HepG2 (cell line): ENCODE data around the gene TOMM20. TPM values are rescaled to one million over a fixed set of nuclear protein-coding genes. Genes with fewer than 3 reads are reported as not detected.

Experiments used
- AKNA ChIP-seq: sonication (generic); formaldehyde crosslinking; IDR thresholded peaks from 2 replicates; pipeline ENCODE4 v1.4.0; 2020; ENCODE audit warnings: missing genetic modification reagents, borderline replicate concordance
- CEBPG ChIP-seq: IDR thresholded peaks from 2 replicates; pipeline ENCODE4 v1.6.1; 2016
- EP300 ChIP-seq, 3 experiments: sonication (generic) in 1 of 3; formaldehyde crosslinking in 1 of 3; IDR thresholded peaks; 2 replicates each; pipeline versions ENCODE4 v1.5.1 to v1.6.1; 2011 to 2020; ENCODE audit warnings: low read depth in 2 of 3, low read length in 2 of 3, borderline replicate concordance in 1 of 3, improper control_type of control experiment in 1 of 3, mild to moderate bottlenecking in 1 of 3, missing genetic modification reagents in 1 of 3, moderate library complexity in 1 of 3
- HIC2 ChIP-seq: sonication (generic); formaldehyde crosslinking; IDR thresholded peaks from 2 replicates; pipeline ENCODE4 v1.9.0; 2022; ENCODE audit warnings: low read depth, missing genetic modification reagents
- PATZ1 ChIP-seq: sonication (generic); formaldehyde crosslinking; IDR thresholded peaks from 2 replicates; pipeline ENCODE4 v1.4.0; 2020; ENCODE audit warnings: missing genetic modification reagents
- SOX6 ChIP-seq, 2 experiments: fragments of 450-650 bp in 1 of 2; sonication (generic) in 1 of 2; formaldehyde crosslinking in 1 of 2; IDR thresholded peaks; 2 replicates each; pipeline versions ENCODE4 v1.4.0 to v1.6.1; 2017 to 2020; ENCODE audit warnings: antibody characterized with exemption in 1 of 2, mild to moderate bottlenecking in 1 of 2, missing genetic modification reagents in 1 of 2
- TARDBP ChIP-seq: sonication (generic); formaldehyde crosslinking; IDR thresholded peaks from 2 replicates; pipeline ENCODE4 v1.8.0; 2022; ENCODE audit warnings: mild to moderate bottlenecking, missing genetic modification reagents
- polyA plus RNA-seq, 8 experiments: library from polyadenylated mRNA; depleted of rRNA in 3 of 8; stranded (reverse) in 7 of 8; unstranded in 1 of 8; fragments of >200 nt; fragmentation: Illumina TruSeq in 4 of 8; extraction: Trizol in 4 of 8; gene quantifications; 2 replicates each; pipeline versions ENCODE4 v1.2.1 to v1.2.3, GENCODE V29; 2011 to 2016; ENCODE audit warnings: low read depth in 4 of 8, missing spikeins in 1 of 8, mixed read lengths in 1 of 8; ENCODE audit not compliant: insufficient read depth in 1 of 8
- total RNA-seq, 5 experiments: library from RNA; depleted of rRNA; stranded (reverse); fragments of >200 nt; fragmentation: Illumina TruSeq; extraction: Trizol; gene quantifications; 2 replicates each; pipeline ENCODE4 v1.2.3, GENCODE V29; 2016; ENCODE audit warnings: low read depth in 1 of 5
- TF ChIP-seq, protein P1 (sequence below), 2 experiments: sonication (generic) in 1 of 2; formaldehyde crosslinking in 1 of 2; IDR thresholded peaks; 2 replicates each; pipeline versions ENCODE4 v1.4.0 to v1.6.1; 2016 to 2020; ENCODE audit warnings: borderline replicate concordance in 1 of 2, low read depth in 1 of 2, mild to moderate bottlenecking in 1 of 2, missing genetic modification reagents in 1 of 2
- TF ChIP-seq, protein P2 (sequence below): sonication (generic); formaldehyde crosslinking; IDR thresholded peaks from 2 replicates; pipeline ENCODE4 v1.4.0; 2020; ENCODE audit warnings: missing genetic modification reagents

Gene TOMM20
- total and polyA plus RNA-seq, 2 of the 13 experiments (the other 11 are each of a cell fraction or from before 2014, with no cell fraction given) = 153 to 376 TPM

DNA sequence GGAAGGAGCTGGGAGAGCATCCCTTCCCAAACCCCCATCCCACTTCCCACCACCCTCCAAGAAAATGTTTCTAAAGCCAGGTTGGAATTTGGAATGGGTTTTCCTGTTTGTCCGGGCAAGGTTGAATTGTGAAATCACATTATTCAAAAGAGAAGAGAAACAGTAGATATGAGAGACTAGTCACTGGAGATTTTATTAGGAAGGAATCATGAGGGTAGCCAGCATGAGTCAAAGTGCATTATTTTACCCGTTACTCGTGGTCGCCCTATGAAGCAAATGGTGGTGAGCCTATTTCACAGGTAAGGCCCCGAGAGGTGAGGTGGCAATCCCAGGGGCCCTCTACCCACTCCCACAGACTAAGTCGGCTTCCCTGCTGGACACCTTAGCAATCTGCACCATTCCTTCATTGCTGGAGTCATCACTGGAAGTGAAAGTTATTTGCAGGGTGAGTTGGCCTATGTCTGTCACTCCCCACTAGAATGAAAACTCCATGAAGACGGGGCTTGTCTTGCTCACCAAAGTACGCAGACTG is 52.8 kb downstream of the TOMM20 start (continued):
- 0 out of 2 replicates have a peak, but pooled peaks have one; percentile 32 for TF ChIP-seq AKNA
- TF ChIP-seq, protein P1, sequence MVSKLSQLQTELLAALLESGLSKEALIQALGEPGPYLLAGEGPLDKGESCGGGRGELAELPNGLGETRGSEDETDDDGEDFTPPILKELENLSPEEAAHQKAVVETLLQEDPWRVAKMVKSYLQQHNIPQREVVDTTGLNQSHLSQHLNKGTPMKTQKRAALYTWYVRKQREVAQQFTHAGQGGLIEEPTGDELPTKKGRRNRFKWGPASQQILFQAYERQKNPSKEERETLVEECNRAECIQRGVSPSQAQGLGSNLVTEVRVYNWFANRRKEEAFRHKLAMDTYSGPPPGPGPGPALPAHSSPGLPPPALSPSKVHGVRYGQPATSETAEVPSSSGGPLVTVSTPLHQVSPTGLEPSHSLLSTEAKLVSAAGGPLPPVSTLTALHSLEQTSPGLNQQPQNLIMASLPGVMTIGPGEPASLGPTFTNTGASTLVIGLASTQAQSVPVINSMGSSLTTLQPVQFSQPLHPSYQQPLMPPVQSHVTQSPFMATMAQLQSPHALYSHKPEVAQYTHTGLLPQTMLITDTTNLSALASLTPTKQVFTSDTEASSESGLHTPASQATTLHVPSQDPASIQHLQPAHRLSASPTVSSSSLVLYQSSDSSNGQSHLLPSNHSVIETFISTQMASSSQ (IDR thresholded peaks at IDR 0.05; ENCODE audit: low read depth) = 0 out of 2 replicates have a peak, but pooled peaks have one; percentile 4
- TF ChIP-seq, protein P1 (CRISPR knock-in tag; IDR thresholded peaks at IDR 0.05; ENCODE audit: borderline replicate concordance) = no peak
- peak; percentile 92 for TF ChIP-seq PATZ1
- TF ChIP-seq TARDBP (CRISPR knock-in tag) = peak; percentile 20; the same call in 1 of the 2 replicates
- peak; percentile 59 for TF ChIP-seq CEBPG
- TF ChIP-seq HIC2 = peak; percentile 0; the same call in 1 of the 2 replicates
- TF ChIP-seq, protein P2, sequence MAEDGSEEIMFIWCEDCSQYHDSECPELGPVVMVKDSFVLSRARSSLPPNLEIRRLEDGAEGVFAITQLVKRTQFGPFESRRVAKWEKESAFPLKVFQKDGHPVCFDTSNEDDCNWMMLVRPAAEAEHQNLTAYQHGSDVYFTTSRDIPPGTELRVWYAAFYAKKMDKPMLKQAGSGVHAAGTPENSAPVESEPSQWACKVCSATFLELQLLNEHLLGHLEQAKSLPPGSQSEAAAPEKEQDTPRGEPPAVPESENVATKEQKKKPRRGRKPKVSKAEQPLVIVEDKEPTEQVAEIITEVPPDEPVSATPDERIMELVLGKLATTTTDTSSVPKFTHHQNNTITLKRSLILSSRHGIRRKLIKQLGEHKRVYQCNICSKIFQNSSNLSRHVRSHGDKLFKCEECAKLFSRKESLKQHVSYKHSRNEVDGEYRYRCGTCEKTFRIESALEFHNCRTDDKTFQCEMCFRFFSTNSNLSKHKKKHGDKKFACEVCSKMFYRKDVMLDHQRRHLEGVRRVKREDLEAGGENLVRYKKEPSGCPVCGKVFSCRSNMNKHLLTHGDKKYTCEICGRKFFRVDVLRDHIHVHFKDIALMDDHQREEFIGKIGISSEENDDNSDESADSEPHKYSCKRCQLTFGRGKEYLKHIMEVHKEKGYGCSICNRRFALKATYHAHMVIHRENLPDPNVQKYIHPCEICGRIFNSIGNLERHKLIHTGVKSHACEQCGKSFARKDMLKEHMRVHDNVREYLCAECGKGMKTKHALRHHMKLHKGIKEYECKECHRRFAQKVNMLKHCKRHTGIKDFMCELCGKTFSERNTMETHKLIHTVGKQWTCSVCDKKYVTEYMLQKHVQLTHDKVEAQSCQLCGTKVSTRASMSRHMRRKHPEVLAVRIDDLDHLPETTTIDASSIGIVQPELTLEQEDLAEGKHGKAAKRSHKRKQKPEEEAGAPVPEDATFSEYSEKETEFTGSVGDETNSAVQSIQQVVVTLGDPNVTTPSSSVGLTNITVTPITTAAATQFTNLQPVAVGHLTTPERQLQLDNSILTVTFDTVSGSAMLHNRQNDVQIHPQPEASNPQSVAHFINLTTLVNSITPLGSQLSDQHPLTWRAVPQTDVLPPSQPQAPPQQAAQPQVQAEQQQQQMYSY (CRISPR knock-in tag) = peak; percentile 74
- no peak for TF ChIP-seq SOX6 (IDR thresholded peaks at IDR 0.05)
- TF ChIP-seq SOX6 (CRISPR knock-in tag; IDR thresholded peaks at IDR 0.05) = 0 out of 2 replicates have a peak, but pooled peaks have one; percentile 5
- TF ChIP-seq EP300 (IDR thresholded peaks at IDR 0.05; ENCODE audit: low read depth in 2 of 2, low read length in 2 of 2) = peak in 1 of 2 experiments; percentile 59; a peak in 1 of 4 replicates
- TF ChIP-seq EP300 (CRISPR knock-in tag; IDR thresholded peaks at IDR 0.05; ENCODE audit: borderline replicate concordance) = no peak
